PFSK-1 (cell line): ENCODE measurements around the gene ATF7IP2.

Experiments used
- POLR2AphosphoS5 ChIP-seq: IDR thresholded peaks from 2 replicates; pipeline ENCODE4 v1.6.1; 2012; ENCODE audit warnings: low read depth, mild to moderate bottlenecking, control low read depth, low read length, moderate library complexity
- SIN3A ChIP-seq: IDR thresholded peaks from 2 replicates; pipeline ENCODE4 v1.6.1; 2012; ENCODE audit warnings: mild to moderate bottlenecking, low read length, moderate library complexity, borderline replicate concordance; ENCODE audit not compliant: insufficient read depth
- TAF1 ChIP-seq: IDR thresholded peaks from 2 replicates; pipeline ENCODE4 v1.6.1; 2012; ENCODE audit warnings: low read length, control low read depth, borderline replicate concordance; ENCODE audit not compliant: insufficient read depth

GRCh38 chr16:10367616-10368188 is 18.2 kb upstream of the ATF7IP2 start:
- TF ChIP-seq TAF1, result no peak
- TF ChIP-seq POLR2AphosphoS5, result no peak
- TF ChIP-seq SIN3A, result no peak
